Neural cell (in vitro differentiated cells): ENCODE measurements around the gene NIT1.

Experiments used
- EP300 ChIP-seq: fragments of 450-650 bp; conservative IDR thresholded peaks from 2 replicates; pipeline ENCODE4 v1.6.1; 2014; ENCODE audit warnings: antibody characterized with exemption, mild to moderate bottlenecking, moderate library complexity; ENCODE audit not compliant: poor library complexity, severe bottlenecking
- EZH2 ChIP-seq: fragments of 200-600, 300-800 bp; shearing (Covaris generic), sonication (generic); IDR thresholded peaks from 2 replicates; pipeline ENCODE4 v1.6.1; 2014; ENCODE audit warnings: antibody characterized with exemption, low read length, borderline replicate concordance, mild to moderate bottlenecking; ENCODE audit not compliant: insufficient read depth, poor library complexity, severe bottlenecking
- POLR2AphosphoS5 ChIP-seq: IDR thresholded peaks from 2 replicates; pipeline ENCODE4 v1.6.1; 2012
- RAD21 ChIP-seq: fragments of 450-650 bp; conservative IDR thresholded peaks from 2 replicates; pipeline ENCODE4 v1.6.1; 2014; ENCODE audit warnings: antibody characterized with exemption, mild to moderate bottlenecking, moderate library complexity
- TAF1 ChIP-seq: IDR thresholded peaks from 2 replicates; pipeline ENCODE4 v1.6.1; 2012; ENCODE audit warnings: low read depth
- TF ChIP-seq, protein P1 (sequence below): fragments of 450-650 bp; IDR thresholded peaks from 2 replicates; pipeline ENCODE4 v1.5.1; 2014; ENCODE audit warnings: antibody characterized with exemption, mild to moderate bottlenecking, moderate library complexity; ENCODE audit not compliant: poor library complexity, severe bottlenecking
- TF ChIP-seq, protein P2 (sequence below): IDR thresholded peaks from 2 replicates; pipeline ENCODE4 v1.6.1; 2012; ENCODE audit warnings: borderline replicate concordance

DNA sequence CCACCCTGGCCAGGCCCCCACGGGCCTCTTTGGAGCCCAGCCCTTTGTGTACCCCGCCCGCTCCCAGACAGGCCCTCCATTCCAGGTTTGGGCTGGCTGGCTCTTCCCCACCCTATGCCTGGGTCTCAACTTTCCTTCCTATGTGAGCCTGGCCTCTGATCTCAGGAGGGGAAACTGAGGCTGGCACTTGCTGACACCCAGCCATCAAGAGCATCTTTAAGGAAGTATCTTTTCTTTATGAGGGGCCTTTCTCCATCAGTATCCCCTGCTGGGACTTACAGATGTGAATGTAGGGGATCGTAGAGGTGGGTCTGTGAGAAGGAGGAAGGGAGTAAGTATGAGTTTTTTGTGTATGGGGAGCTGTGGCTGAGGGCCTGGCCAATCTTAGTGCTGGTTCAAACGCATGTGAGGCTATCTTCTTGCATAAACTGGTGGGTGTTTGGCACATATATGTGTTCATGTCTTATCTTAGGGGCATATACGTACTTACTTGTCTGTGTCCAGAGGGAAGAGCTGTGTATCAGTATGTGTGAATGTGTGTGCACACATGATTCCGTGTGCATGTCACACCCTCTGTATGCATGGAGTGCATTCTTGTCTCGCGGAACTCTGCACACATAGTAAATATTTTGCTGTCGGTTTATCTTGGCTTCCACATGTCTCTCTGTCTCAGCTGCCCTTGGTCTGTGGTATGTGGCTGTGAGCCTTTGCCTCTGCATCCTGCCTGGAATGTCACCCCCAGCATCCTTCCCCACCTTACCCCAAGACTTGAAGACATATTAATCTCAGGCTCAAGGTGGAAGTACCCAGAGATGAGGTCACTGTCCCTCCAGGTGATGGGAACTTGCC, 33.9 kb upstream of the NIT1 start:
- TF ChIP-seq, protein P1, sequence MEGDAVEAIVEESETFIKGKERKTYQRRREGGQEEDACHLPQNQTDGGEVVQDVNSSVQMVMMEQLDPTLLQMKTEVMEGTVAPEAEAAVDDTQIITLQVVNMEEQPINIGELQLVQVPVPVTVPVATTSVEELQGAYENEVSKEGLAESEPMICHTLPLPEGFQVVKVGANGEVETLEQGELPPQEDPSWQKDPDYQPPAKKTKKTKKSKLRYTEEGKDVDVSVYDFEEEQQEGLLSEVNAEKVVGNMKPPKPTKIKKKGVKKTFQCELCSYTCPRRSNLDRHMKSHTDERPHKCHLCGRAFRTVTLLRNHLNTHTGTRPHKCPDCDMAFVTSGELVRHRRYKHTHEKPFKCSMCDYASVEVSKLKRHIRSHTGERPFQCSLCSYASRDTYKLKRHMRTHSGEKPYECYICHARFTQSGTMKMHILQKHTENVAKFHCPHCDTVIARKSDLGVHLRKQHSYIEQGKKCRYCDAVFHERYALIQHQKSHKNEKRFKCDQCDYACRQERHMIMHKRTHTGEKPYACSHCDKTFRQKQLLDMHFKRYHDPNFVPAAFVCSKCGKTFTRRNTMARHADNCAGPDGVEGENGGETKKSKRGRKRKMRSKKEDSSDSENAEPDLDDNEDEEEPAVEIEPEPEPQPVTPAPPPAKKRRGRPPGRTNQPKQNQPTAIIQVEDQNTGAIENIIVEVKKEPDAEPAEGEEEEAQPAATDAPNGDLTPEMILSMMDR: no peak
- no peak for TF ChIP-seq EP300
- no peak for TF ChIP-seq TAF1
- no peak for TF ChIP-seq POLR2AphosphoS5
- TF ChIP-seq RAD21: no peak
- no peak for TF ChIP-seq EZH2
- TF ChIP-seq, protein P2, sequence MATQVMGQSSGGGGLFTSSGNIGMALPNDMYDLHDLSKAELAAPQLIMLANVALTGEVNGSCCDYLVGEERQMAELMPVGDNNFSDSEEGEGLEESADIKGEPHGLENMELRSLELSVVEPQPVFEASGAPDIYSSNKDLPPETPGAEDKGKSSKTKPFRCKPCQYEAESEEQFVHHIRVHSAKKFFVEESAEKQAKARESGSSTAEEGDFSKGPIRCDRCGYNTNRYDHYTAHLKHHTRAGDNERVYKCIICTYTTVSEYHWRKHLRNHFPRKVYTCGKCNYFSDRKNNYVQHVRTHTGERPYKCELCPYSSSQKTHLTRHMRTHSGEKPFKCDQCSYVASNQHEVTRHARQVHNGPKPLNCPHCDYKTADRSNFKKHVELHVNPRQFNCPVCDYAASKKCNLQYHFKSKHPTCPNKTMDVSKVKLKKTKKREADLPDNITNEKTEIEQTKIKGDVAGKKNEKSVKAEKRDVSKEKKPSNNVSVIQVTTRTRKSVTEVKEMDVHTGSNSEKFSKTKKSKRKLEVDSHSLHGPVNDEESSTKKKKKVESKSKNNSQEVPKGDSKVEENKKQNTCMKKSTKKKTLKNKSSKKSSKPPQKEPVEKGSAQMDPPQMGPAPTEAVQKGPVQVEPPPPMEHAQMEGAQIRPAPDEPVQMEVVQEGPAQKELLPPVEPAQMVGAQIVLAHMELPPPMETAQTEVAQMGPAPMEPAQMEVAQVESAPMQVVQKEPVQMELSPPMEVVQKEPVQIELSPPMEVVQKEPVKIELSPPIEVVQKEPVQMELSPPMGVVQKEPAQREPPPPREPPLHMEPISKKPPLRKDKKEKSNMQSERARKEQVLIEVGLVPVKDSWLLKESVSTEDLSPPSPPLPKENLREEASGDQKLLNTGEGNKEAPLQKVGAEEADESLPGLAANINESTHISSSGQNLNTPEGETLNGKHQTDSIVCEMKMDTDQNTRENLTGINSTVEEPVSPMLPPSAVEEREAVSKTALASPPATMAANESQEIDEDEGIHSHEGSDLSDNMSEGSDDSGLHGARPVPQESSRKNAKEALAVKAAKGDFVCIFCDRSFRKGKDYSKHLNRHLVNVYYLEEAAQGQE: no peak
